Measurements from ENCODE around the gene SLC6A1.
"Not testable (repeated sequence)": the region's sequence is repeated elsewhere in the genome, so short reads cannot be mapped to it uniquely, and the experiment has no call there.

Gene SLC6A1

GRCh38 chr3:11061268-11061871, 68.8 kb downstream of the SLC6A1 start:
- not testable (repeated sequence) for DNase-seq

- DNase-seq: no peak
These were observed 70.2 kb downstream of the SLC6A1 start for GRCh38 chr3:11062704-11063103.

GRCh38 chr3:11071096-11071755, 78.7 kb downstream of the SLC6A1 start:
- no peak for DNase-seq

GRCh38 chr3:11072631-11073030, 80.1 kb downstream of the SLC6A1 start:
- DNase-seq: no peak

GRCh38 chr3:11074011-11074410, 81.5 kb downstream of the SLC6A1 start:
- no peak for DNase-seq

- DNase-seq: no peak
These were observed 81.9 kb downstream of the SLC6A1 start for GRCh38 chr3:11074451-11074850.

- not testable (repeated sequence) for DNase-seq
These were observed 82.6 kb downstream of the SLC6A1 start for GRCh38 chr3:11075122-11075521.

GRCh38 chr3:11076711-11077110, 84.2 kb downstream of the SLC6A1 start:
- no peak for DNase-seq

- DNase-seq: peak; percentile 15
These were observed 84.9 kb downstream of the SLC6A1 start for GRCh38 chr3:11077466-11077865.

GRCh38 chr3:11078826-11079515, 86.4 kb downstream of the SLC6A1 start:
- no peak for DNase-seq

GRCh38 chr3:11080492-11080891, 87.9 kb downstream of the SLC6A1 start:
- DNase-seq: peak; percentile 56

- no peak for DNase-seq
These were observed 91.5 kb downstream of the SLC6A1 start for GRCh38 chr3:11084098-11084497.

- no peak for DNase-seq
These were observed 92.1 kb downstream of the SLC6A1 start for GRCh38 chr3:11084677-11085076.

GRCh38 chr3:11085093-11085840, 92.7 kb downstream of the SLC6A1 start:
- DNase-seq: peak; percentile 37

GRCh38 chr3:11086856-11087255, 94.3 kb downstream of the SLC6A1 start:
- no peak for DNase-seq

GRCh38 chr3:11088066-11088465, 95.5 kb downstream of the SLC6A1 start:
- no peak for DNase-seq

- DNase-seq: no peak
These were observed 96.3 kb downstream of the SLC6A1 start for GRCh38 chr3:11088831-11089230.
